ENCODE data around the gene PLCL1.

GRCh38 chr2:197937814-197938213, 133.4 kb downstream of the PLCL1 start:
- TF ChIP-seq FOS (IDR thresholded peaks at IDR 0.05; ENCODE audit: borderline replicate concordance, extremely low read depth, insufficient read length) (no peak), ZBTB11 (CRISPR knock-in tag; IDR thresholded peaks at IDR 0.05) (no peak), ZNF274 (IDR thresholded peaks at IDR 0.05; ENCODE audit: insufficient read depth, insufficient read length) (no peak)
- TF ChIP-seq, protein P1, sequence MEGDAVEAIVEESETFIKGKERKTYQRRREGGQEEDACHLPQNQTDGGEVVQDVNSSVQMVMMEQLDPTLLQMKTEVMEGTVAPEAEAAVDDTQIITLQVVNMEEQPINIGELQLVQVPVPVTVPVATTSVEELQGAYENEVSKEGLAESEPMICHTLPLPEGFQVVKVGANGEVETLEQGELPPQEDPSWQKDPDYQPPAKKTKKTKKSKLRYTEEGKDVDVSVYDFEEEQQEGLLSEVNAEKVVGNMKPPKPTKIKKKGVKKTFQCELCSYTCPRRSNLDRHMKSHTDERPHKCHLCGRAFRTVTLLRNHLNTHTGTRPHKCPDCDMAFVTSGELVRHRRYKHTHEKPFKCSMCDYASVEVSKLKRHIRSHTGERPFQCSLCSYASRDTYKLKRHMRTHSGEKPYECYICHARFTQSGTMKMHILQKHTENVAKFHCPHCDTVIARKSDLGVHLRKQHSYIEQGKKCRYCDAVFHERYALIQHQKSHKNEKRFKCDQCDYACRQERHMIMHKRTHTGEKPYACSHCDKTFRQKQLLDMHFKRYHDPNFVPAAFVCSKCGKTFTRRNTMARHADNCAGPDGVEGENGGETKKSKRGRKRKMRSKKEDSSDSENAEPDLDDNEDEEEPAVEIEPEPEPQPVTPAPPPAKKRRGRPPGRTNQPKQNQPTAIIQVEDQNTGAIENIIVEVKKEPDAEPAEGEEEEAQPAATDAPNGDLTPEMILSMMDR (IDR thresholded peaks at IDR 0.05 in 2 of 3, conservative IDR thresholded peaks at IDR 0.05 in 1 of 3; ENCODE audit: control insufficient read depth in 2 of 3, extremely low read depth in 1 of 3, insufficient read depth in 1 of 3, low read depth in 3 of 3, low read length in 3 of 3) = no peak
